ENCODE data around the gene AQP12B.
"Not testable (repeated sequence)": the region's sequence is repeated elsewhere in the genome, so short reads cannot be mapped to it uniquely, and the experiment has no call there.

AQP12B gene

GRCh38 chr2:240686460-240686859 is 3.8 kb upstream of the AQP12B start:
- in situ Hi-C loops (cut with HindIII; ENCODE audit: low sequenced_read_pairs) = no loop called here

DNA sequence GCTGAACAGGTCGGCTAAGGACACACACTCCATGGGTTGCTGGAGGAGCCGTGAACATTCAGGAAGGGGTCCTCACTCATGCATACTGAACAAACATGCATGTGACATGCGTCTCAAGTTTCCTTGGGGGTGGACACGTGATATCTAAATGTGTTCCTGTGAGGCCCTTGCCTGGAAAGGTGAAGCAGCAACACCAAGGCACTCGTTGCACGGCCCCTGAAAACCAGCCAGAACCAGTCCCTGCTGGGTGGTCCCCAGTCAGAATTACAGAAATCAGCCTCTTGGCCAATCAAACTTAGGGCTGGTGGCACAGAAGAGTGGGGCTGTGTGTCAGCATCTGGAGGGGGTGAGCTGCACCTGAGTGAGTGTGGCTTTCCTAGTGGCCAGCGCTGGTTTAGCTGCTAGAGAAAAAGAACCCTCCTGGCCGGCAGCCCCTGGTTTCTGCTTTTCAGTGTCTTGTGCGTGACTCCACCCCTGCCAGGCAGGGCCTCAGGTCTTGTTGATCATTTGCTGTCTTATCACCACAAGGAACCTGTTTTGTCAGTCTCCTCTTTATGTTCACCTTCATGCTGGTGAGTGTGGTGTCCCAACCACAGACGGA is 3.2 kb upstream of the AQP12B start:
- in situ Hi-C loops (cut with HindIII; ENCODE audit: low sequenced_read_pairs) = no loop called here

- in situ Hi-C loops (cut with HindIII; ENCODE audit: low sequenced_read_pairs) = not testable (repeated sequence)
Observed at GRCh38 chr2:240683980-240684728, 1.5 kb upstream of the AQP12B start.

DNA sequence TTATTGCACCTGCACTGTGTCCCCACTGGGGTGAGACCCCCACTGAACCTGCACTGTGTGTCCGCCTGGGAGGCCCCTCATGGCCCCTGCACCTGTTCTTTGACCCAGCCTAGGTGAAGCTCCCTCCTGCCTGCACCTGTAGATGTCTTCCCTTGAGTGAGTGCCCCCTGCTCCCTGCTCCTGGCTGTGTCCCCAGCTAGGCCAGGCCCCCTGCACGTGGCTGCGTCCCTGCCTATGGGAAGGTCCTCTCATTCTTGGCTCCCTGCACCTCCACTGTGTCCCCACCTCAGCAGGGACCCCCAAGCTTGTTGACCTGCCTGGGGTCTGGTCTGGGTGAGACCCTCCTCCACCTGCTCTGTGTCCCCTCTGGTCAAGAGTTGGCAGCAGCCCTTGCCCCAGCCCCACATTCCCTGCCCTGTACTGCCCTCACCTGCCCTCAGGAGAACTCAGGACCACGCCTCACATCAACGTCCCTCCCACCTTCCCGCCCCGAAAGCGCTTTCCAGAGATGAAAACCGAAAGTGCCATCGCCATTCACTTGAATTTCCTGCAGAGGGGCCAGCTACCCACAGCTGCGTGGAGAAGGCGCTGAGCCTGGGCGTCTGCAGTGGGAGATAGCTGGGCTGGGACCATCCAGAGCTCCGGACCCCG is 769 bp upstream of the AQP12B start:
- in situ Hi-C loops (cut with HindIII; ENCODE audit: low sequenced_read_pairs) = not testable (repeated sequence)

DNA sequence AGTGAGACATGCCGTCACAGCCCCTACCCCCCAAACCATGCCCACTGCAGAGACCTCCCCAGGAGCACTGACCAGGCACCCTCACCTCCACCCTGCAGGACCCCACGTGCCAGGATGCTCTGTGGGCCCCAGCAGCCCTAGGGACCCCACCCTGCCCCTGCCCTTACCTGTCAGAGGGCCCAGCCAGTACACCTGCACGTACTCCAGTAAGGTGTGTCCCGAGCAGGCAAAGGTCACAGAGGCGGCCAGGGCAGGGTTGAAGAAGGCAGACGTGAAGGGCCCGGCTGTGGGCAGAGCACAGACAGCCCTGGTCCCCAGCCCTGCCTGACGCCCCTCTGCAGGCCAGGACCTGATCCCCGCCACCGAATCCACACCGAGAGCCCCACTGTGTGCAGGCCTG is 2.5 kb downstream of the AQP12B start:
- in situ Hi-C loops (cut with HindIII; ENCODE audit: low sequenced_read_pairs) = not testable (repeated sequence)

- in situ Hi-C loops (cut with HindIII; ENCODE audit: low sequenced_read_pairs) = not testable (repeated sequence)
Observed at GRCh38 chr2:240678909-240679308, 3.8 kb downstream of the AQP12B start.

DNA sequence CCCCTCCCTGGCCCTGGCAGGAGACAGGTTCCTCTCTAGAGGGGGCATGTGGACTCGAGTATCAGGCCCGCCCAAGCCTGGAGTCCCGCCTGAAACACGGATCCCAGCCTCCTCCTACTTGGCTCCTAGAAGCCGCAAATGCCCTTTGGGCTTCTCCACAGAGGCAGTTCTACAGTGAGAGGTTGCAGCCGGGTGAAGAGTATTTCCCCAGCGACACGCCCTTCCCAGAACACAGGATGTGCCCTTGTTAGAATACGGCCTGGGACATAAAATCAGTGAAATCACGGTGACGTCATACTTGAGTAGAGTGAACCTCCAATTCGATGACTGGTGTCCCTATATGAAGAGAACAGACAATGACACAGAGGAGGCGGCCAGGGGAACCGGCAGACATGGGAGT is 4.6 kb downstream of the AQP12B start:
- in situ Hi-C loops (cut with HindIII; ENCODE audit: low sequenced_read_pairs) = not testable (repeated sequence)

GRCh38 chr2:240675345-240675744 is 7.3 kb downstream of the AQP12B start:
- in situ Hi-C loops (cut with HindIII; ENCODE audit: low sequenced_read_pairs) = not testable (repeated sequence)

- in situ Hi-C loops (cut with HindIII; ENCODE audit: low sequenced_read_pairs) = not testable (repeated sequence)
Observed at GRCh38 chr2:240674461-240675184, 8.1 kb downstream of the AQP12B start.

- in situ Hi-C loops (cut with HindIII; ENCODE audit: low sequenced_read_pairs) = no loop called here
Observed at GRCh38 chr2:240672701-240673190, 9.9 kb downstream of the AQP12B start.

- in situ Hi-C loops (cut with HindIII; ENCODE audit: low sequenced_read_pairs) = no loop called here
Observed at GRCh38 chr2:240672076-240672700, 10.5 kb downstream of the AQP12B start.

- in situ Hi-C loops (cut with HindIII; ENCODE audit: low sequenced_read_pairs) = no loop called here
Observed at GRCh38 chr2:240670950-240671349, 11.7 kb downstream of the AQP12B start.

DNA sequence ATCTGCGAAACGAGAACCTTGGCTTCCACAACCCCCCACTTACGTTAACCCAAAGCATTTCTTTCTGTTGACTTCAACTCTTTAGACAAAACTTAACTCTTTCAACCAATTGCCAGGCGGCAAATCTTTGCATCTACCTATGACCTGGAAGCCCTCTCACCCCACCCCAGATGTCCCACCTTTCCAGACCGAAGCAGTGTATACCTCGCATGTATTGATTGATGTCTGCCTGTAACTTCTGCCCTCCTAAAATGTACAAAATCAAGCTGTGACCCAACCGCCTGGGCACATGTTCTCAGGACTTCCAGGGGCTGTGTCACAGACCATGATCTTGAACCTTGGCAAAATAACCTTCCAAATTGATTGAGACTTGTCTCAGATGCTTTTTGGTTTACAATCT is 12.3 kb downstream of the AQP12B start:
- in situ Hi-C loops (cut with HindIII; ENCODE audit: low sequenced_read_pairs) = no loop called here

GRCh38 chr2:240664622-240665021 is 18.1 kb downstream of the AQP12B start:
- in situ Hi-C loops (cut with HindIII; ENCODE audit: low sequenced_read_pairs) = no loop called here

GRCh38 chr2:240663546-240664190 is 19.0 kb downstream of the AQP12B start:
- in situ Hi-C loops (cut with HindIII; ENCODE audit: low sequenced_read_pairs) = no loop called here

DNA sequence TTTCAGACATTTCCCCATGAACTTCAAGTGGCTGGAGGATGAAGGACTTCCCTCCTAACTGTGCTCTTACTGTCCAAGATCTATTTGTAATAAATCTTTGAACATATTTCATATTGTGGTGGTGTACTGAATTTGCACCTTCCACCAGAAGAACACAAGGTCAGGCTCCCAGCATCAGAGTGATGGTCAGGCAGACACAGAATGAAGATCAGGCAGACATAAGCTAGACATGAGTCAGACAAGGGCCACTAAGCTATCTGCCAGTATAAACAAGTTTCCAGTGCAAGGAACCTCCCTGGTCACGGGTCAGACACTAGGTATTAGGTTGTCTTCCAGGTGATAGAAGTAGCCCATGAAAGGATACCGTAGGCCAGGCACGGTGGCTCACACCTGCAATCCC is 20.0 kb downstream of the AQP12B start:
- in situ Hi-C loops (cut with HindIII; ENCODE audit: low sequenced_read_pairs) = no loop called here

GRCh38 chr2:240659883-240660282 is 22.8 kb downstream of the AQP12B start:
- in situ Hi-C loops (cut with HindIII; ENCODE audit: low sequenced_read_pairs) = not testable (repeated sequence)

DNA sequence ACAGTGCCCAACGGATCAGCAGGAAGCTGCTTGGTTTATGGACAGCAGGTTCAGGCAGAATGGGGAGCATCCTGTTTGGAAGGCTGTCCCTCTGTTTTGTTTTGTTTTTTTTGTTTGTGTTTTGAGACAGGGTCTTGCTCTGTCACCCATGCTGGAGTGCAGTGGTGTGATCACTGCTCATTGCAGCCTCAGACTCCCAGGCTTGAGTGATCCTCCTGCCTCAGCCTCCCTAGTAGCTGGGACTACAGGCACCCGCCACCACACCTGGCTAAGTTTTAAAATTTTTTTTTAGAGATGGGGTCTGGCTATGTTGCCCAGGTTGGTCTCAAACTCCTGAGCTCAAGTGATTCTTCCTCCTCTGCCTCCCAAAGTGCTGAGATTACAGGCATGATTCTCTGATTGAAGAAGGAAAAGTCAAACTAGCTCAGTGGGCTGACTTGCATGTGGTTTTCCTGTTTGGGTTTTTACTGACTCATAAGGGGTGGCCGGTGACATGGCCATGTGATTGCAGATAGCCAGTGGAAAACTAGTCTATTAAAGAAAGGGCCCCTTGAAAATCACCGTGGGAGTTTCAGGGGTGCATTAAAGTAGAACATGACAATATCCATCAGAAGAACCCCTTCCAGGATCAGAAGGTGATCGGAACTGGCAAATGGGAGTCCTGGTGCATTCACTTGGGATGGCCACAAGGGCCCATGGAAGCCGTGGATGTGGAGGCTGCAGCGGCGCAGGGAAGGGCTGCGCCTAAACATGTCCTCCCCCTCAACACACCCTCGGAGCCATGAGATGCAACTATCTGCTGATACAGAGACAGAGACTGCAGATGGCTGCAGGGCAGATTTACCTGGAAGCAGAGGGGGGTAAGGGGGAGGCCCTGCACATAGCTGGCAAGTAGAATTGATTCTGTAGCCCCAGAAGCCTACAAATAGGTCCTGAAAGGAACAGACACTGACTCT is 26.5 kb downstream of the AQP12B start:
- in situ Hi-C loops (cut with HindIII; ENCODE audit: low sequenced_read_pairs) = no loop called here

DNA sequence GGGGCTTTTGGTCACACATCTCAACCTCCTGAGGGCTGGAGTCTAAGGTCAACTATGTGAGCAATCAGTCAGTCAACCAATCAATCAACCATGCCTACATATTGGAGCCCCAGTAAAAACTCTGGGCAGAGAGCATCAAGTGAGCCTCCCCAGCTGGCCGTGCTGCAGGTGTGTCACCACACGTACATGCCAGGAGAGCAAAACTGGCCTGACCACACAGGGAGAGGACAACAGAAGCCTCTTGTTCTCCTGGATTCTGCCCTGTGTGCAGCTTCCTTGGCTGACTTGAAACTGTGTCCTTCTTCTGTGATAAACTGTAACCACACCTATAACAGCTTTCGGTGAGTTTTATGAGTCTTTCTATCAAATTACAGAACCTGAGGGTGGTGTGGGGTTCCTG is 31.5 kb downstream of the AQP12B start:
- in situ Hi-C loops (cut with HindIII; ENCODE audit: low sequenced_read_pairs) = no loop called here

All from endothelial cell of hepatic sinusoid (primary cell).